ENCODE results near the gene HIGD1B. TPM values are rescaled to one million over a fixed set of nuclear protein-coding genes. Genes with fewer than 3 reads are reported as not detected.

The HIGD1B gene
- total RNA-seq, 4 donors from 2014 or later = 0.96 TPM; not detected in 3

DNA sequence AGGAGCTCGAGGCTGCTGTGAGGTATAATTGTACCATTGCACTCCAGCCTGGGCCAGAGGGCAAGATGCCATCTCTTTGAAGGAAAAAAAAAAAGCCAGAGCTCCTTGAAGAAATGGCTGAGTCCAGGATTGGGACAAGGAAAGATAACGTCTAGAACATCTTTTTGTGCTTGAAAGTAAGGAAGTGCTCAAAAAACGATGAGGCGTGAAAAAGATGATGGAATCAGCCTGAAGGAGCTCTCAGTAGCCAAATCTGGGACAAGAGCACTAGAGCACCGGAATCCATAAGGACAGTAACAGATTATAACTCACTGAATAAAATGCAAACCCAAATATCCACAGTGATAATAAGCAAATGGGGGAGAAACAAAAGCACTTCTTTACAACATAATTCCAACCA, 29.4 kb downstream of the HIGD1B start:
- no peak for TF ChIP-seq POLR2A (IDR thresholded peaks at IDR 0.05)
- no peak for TF ChIP-seq POLR2AphosphoS5 (IDR thresholded peaks at IDR 0.05)
- TF ChIP-seq EP300 (IDR thresholded peaks at IDR 0.05; ENCODE audit: low read depth) = no peak
- TF ChIP-seq, protein P1, sequence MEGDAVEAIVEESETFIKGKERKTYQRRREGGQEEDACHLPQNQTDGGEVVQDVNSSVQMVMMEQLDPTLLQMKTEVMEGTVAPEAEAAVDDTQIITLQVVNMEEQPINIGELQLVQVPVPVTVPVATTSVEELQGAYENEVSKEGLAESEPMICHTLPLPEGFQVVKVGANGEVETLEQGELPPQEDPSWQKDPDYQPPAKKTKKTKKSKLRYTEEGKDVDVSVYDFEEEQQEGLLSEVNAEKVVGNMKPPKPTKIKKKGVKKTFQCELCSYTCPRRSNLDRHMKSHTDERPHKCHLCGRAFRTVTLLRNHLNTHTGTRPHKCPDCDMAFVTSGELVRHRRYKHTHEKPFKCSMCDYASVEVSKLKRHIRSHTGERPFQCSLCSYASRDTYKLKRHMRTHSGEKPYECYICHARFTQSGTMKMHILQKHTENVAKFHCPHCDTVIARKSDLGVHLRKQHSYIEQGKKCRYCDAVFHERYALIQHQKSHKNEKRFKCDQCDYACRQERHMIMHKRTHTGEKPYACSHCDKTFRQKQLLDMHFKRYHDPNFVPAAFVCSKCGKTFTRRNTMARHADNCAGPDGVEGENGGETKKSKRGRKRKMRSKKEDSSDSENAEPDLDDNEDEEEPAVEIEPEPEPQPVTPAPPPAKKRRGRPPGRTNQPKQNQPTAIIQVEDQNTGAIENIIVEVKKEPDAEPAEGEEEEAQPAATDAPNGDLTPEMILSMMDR (IDR thresholded peaks at IDR 0.05) = no peak
- Histone ChIP-seq H3K9me3 (no peaks in the 10 kb centered on the region), H3K4me1 (peaks cover 0 to under 1% (median 0%) of the 10 kb centered on the region in 4 donors), H3K36me3 (peaks cover 0 to 61% (median 25%) of the 10 kb centered on the region in 4 donors), H3K4me3 (no peak overlapping the region), H3K27me3 (no peaks in the 10 kb centered on the region), H3K27ac (no peak overlapping the region)
- WGBS, 2 donors (ENCODE audit: low coverage in 1 of 2) = 87 to 88% methylated on average over 5 of the region's 5 CpGs
- intact Hi-C loops (cut with DNase I; ENCODE audit: low total_unique reads) = no loop called here
- in situ Hi-C loops (cut with MboI; ENCODE audit: low pct_ligation_motif_present in 1 of 4, low pct_unique_long_range_greater_than_20kb in 1 of 4, low sequenced_read_pairs in 3 of 4) = no loop called here
- DNase-seq = no peak

DNA sequence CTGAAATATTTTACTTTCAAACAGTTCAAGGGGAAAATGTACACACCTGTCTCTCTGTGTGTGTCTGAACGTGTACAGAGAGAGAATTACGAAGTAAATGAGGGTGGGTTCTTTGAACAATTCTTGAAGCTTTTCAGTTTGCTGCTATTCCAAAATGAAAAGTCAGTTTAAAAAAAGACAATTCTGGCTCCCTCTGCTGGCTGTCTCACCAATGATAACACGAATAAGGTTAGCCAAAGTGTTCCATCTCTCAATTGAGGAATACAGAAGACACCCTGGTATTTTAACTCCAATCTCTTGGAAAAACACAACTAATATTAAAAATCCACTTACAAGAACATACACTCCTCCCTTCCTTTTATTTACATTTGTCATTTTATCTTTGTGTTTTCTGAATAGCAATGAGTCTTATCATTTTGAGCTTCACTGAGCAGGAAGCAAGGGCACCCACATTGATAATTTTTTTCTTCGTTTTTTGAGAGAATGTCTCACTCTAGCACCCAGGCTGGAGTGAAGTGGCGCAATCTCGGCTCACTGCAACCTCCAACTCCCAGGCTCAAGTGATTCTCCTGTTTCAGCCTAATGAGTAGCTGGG, 31.0 kb downstream of the HIGD1B start:
- in situ Hi-C loops (cut with MboI; ENCODE audit: low pct_ligation_motif_present in 1 of 4, low pct_unique_long_range_greater_than_20kb in 1 of 4, low sequenced_read_pairs in 3 of 4) (no loop called here), intact Hi-C loops (cut with DNase I; ENCODE audit: low total_unique reads) (no loop called here)
- no peak for DNase-seq

DNA sequence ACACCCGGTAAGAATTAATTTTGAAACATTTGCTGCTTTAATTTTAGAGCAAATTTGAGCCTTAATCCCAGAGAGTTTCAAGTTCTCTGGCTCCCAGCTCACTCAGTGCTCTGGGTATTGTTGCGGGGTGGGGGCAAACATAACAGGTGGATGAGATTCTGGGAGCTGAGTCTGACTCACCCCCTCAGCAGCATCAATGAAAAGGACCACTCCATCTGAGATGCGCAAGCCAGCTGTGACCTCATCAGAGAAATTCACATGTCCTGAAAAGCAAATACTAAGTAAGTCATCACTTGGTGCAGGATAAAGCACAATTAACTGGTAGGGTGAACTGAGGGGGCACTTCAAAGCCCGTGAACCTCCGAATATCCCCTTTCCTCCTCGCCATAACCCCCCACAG, 31.7 kb downstream of the HIGD1B start:
- Histone ChIP-seq H3K9me3 (no peaks in the 10 kb centered on the region), H3K36me3 (peaks cover 0 to 77% (median 29%) of the 10 kb centered on the region in 4 donors), H3K27ac (no peak overlapping the region), H3K27me3 (no peaks in the 10 kb centered on the region), H3K4me1 (no peaks in the 10 kb centered on the region), H3K4me3 (no peak overlapping the region)
- 78 to 83% methylated on average over 3 to 6 of the region's 6 CpGs for WGBS, 2 donors (ENCODE audit: low coverage in 1 of 2)
- TF ChIP-seq EP300 (IDR thresholded peaks at IDR 0.05; ENCODE audit: low read depth) (no peak), POLR2A (IDR thresholded peaks at IDR 0.05) (no peak), POLR2AphosphoS5 (IDR thresholded peaks at IDR 0.05) (no peak)
- TF ChIP-seq, protein P1 (IDR thresholded peaks at IDR 0.05) = no peak
- DNase-seq = no peak
- in situ Hi-C loops (cut with MboI; ENCODE audit: low pct_ligation_motif_present in 1 of 4, low pct_unique_long_range_greater_than_20kb in 1 of 4, low sequenced_read_pairs in 3 of 4) = no loop called here
- intact Hi-C loops (cut with DNase I; ENCODE audit: low total_unique reads) = no loop called here

More for the DNA sequence above, 31.0 kb downstream of the HIGD1B start:
- Histone ChIP-seq H3K4me3 (no peak overlapping the region), H3K9me3 (no peaks in the 10 kb centered on the region), H3K4me1 (no peaks in the 10 kb centered on the region), H3K36me3 (peaks cover 0 to 71% (median 28%) of the 10 kb centered on the region in 4 donors), H3K27ac (no peak overlapping the region), H3K27me3 (no peaks in the 10 kb centered on the region)
- WGBS, 2 donors (ENCODE audit: low coverage in 1 of 2) = 56 to 69% methylated on average over 5 to 6 of the region's 6 CpGs
- TF ChIP-seq POLR2A (IDR thresholded peaks at IDR 0.05) = no peak
- TF ChIP-seq, protein P1 (IDR thresholded peaks at IDR 0.05) = peak; percentile 45 to 53 (median 48)

DNA sequence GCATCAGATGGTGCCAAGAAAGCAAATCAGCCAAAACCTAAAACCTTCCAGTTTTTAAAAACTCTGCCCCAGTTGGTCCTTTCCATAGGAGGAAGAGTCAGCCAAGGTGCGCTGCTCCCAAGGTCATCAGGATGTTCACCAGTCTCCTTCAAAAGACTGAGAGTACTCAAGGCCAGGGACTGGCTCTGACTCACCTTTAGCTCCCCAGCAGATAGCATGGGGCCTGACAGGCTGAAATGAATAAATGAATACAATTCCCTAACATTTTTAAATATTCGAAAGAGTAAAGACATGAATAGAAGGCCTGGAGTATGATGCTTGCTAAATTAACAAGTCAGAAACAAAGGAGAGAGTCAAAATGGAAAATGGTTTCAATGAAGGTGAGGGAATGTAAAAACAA, 32.4 kb downstream of the HIGD1B start:
- H3K36me3 ChIP-seq = peaks cover 0 to 80% (median 31%) of the 10 kb centered on the region in 4 donors
- TF ChIP-seq POLR2AphosphoS5 (IDR thresholded peaks at IDR 0.05) (no peak), POLR2A (IDR thresholded peaks at IDR 0.05) (no peak), EP300 (IDR thresholded peaks at IDR 0.05; ENCODE audit: low read depth) (no peak)
- TF ChIP-seq, protein P1 (IDR thresholded peaks at IDR 0.05) = no peak
- DNase-seq = no peak
- H3K4me1 ChIP-seq = no peaks in the 10 kb centered on the region
- H3K9me3 ChIP-seq = no peaks in the 10 kb centered on the region
- no peak overlapping the region for H3K4me3 ChIP-seq
- 95 to 100% methylated on average over 1 to 2 of the region's 2 CpGs for WGBS, 2 donors (ENCODE audit: low coverage in 1 of 2)
- in situ Hi-C loops (cut with MboI; ENCODE audit: low pct_ligation_motif_present in 1 of 4, low pct_unique_long_range_greater_than_20kb in 1 of 4, low sequenced_read_pairs in 3 of 4) = no loop called here
- intact Hi-C loops (cut with DNase I; ENCODE audit: low total_unique reads) = loop anchor here (5.0 kb wide), 1 partner anchor 108 kb away; no protein-coding TSS in a partner anchor
- H3K27me3 ChIP-seq = no peaks in the 10 kb centered on the region
- no peak overlapping the region for H3K27ac ChIP-seq
